Left renal cortex interstitium (tissue), 4 donors: ENCODE data around the gene MYRIP. TPM values are rescaled to one million over a fixed set of nuclear protein-coding genes. Genes with fewer than 3 reads are reported as not detected.

Experiments
- DNase-seq, 4 donors: peaks; one replicate each; pipeline ENCODE4 v3.0.0-alpha.2; 2013; ENCODE audit warnings: low read depth in 4 of 4, low spot score in 2 of 4, missing footprints in 1 of 4
- polyA plus RNA-seq, 4 donors: library from polyadenylated mRNA; unstranded; fragments of 120-200 nt; gene quantifications; one replicate each; pipeline ENCODE4 v1.2.1, GENCODE V29; 2013; ENCODE audit not compliant: insufficient read length in 4 of 4

Gene MYRIP
- polyA plus RNA-seq, 4 donors, result 1.9 to 2.4 (median 1.9) TPM

DNA sequence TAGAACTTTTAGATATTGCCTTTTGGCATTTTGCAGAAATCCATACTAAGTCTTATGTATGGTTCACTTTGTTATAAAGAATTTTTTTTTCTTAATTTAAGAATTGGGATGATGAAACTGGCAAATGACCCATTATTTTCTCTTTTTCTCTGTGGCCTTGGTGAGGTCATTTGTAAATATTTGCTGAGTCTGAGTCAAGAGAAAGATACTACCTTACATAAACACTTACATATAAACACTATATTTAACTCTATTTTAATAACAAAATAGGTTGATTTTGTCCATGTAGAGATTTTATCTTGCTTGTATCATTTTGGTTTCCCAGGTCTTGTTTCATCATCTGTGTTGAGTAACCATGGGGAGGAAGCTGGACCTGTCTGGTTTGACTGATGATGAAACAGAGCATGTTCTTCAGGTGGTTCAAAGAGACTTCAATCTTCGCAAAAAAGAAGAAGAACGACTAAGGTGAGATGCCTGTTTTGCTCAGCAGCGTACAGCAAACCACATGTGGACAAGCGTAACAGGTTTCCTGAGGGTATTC, 91.1 kb downstream of the MYRIP start:
- no peak for DNase-seq

DNA sequence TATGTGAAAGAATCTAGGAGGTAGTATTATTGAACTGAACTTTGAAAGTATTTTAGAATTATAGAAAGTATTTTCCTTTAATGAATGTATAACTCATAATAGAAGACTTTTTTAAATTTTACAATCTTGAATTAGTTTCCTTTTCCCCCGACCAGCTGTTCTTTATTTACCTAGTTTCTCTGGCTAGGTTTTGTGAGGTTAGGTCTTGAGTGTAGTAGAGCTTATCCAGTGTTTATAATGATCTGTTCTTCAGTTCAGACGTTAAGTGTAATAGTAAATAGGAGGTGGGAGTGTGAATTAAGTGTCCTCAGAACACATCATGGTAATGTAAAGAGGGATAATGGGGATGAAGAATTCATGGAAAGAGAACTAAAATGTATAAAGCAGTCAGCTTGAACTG, 93.8 kb downstream of the MYRIP start:
- DNase-seq, result no peak

DNA sequence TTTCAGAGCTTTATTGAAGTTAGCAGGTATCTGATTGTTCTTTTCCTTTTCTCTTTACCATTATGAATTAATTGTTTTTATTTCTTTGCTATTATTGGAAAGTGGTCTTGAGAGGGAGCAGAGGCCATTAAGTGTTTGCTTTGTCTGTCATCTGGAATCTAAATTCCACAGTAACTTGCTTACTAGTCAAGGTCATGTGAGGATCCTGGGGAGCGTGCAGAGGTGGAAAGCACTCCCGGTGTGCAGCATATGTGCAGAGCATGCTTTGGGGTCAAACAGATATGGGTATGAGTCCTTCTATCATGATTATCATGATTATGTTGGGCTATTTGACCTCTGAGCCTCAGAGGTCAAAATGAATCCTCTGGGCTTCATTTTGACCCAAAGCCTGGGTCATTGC, 96.4 kb downstream of the MYRIP start:
- DNase-seq, result no peak

DNA sequence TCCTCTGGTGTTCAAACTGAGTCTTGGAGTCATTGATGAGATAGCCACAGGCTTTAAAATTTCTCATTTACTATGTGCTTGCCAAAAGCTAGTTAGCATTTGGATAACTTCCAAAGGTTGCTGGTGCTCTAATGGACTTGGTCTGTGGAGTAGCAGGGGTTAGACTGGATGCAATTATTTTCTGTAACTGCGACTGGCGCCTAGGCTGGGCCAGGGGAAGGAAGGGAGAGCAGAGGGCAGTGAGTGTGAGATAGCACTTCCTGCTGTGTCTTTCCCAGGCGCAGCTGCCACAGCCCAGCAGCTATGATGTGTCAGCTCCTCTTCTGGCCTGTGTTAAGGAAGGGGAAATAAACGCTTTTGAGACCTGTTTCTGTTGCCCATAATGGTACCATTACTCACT, 98.6 kb downstream of the MYRIP start:
- DNase-seq, result no peak

DNA sequence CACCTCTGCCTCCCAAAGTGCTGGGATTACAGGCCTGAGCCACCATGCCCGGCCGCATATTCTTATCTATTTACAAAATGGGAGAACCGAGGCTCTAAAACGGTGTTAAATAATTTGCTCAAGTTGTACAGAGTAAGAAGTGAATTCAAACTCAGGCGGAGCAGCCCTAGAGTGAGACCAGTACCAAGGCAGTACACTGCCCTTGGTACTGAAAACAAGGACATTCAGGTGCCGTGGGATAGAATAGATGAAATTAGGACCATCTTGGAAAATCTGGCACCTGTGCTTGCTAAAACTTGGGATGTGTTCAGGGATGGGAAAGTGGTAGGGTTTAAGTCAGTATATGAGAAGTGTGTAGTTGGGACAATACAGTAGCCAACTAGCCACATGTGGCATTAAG, 100.7 kb downstream of the MYRIP start:
- DNase-seq, result no peak

DNA sequence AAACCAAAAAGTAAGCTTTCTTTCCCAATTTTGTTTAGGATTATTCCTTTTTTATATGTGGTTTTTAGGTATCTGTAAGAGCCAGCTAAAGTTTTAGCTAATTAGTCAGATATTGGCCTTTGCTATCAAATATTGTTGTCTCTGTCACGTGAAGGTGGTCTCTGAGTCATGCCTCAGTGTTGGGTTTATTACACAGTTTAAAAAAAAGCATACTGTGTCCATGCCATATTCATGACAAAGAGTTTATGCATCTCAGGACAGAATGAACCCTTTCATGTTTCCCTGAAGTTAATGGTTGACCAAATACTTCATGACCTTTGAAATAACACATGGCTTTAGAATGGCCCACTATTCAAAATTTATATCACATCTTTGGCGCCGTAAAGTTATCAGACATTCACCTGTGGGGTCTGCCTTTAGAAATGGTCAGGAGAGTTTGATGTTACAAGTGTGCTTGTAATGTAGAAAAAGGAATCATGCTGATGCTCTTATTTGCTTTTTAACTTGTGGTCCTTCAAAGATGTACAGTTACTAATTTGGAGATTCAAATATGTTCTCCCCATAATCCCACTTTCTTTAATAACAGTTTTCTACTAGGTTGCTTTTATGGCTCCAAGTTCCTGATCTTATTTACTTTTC, 101.5 kb downstream of the MYRIP start:
- no peak for DNase-seq

DNA sequence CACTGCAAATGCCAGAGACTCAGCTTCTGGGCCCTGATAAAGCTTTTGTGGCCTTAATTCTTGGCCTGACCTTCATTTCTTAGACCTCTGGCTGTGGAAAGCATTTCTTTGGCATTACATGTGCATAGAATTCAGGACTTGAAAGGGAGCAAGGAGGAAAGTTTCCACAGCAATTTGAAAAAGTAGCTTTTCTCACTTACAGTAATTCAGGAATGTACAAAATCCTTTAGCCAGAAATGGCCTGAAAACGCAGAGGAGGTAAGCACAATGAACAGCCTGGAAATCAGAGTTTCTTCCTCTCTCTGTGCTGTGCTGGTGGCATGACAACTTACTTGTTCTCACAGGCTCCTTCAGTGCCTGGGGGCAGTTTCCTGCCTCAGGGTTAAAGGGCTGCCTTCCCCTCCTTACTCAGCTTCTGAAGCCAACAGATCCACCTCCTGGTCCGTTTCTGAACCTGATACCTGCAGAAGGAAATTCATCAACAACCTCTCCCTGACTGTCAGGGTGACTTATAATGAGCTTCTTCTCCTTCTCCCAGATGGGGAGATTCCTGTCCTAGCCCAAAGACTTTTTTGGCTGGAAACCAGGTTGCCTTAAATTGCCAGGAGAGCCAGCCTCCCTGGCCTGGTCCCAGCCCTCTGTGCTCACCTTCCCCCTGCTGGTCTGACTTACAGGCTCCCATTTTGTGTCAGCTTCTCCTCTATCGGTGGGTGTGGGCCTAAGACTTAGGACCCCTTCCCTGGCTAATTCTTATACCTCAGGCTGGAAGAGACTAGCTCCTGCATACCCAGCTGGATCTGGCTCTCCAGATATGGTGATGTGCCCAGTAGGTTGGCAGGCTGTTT, 102.3 kb downstream of the MYRIP start:
- DNase-seq, result no peak

DNA sequence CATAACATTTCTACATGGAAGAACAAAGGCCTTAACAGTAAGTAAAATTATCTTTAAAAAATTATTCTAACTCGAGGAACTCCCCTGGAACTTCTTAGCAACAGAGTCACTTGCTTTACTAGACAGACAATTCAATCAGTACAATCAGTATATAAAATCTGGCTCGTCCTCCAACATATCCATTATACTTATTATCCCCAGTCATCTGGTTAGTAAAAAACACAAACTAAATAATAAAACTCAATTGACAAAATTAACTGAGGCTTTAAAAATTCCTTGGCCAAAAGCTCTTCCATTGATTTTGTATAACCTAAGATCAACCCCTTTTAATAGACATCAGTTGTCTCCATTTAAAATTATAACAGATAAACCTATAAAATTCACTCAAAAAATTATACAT, 105.6 kb downstream of the MYRIP start:
- DNase-seq, result no peak

DNA sequence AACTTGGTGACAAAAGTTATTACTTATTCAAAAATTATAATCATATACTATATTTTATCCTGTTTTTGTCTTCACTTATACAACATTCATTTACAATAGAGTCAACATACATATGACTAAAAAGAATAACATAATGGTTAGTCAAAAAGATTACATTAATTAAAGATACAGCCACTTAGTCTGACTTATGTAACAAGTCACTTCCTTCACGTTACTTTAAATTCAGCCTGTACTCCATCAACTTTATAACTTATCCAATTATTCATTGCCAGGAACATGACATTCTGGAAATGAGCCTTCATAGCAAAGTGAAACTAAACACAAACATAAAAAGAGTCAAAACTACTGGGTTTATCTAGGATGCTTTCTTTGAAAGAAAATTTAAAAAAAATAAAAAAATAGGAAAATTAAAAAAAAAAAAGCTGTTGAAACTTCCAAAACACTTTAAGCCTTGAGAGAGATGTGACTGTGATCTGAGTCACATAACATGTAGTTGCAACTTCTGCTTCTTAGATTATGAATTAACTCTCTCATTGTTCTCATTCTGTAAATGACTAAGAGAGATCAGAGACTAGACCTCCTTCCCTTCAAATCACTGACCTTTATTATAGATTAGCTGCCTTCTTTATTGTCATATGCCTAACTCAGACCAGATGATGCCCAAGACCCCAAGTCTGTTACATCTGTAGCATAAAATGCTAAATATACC, 107.8 kb downstream of the MYRIP start:
- peak in 2 of 4 donors; percentile 22 to 41 for DNase-seq

DNA sequence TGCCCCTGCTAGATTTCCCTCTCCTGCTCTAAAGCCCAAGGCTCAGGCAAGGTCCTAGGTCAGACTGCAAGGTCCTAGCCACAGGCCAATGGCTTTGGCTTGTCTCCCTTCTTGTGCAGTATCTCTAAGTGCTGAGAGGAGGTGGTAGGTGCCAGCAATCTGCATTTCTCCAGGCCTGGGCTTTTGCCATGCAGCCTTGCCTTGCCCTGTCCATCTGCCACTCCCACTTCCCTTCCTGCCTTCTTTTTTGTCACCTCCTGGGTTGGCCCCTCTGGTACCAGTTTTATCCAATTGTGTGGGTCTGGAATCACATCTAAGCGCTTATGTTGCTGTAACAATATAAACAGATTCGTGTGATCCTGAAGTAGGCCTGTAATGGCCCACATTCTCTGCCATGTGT, 109.9 kb downstream of the MYRIP start:
- DNase-seq, result no peak

DNA sequence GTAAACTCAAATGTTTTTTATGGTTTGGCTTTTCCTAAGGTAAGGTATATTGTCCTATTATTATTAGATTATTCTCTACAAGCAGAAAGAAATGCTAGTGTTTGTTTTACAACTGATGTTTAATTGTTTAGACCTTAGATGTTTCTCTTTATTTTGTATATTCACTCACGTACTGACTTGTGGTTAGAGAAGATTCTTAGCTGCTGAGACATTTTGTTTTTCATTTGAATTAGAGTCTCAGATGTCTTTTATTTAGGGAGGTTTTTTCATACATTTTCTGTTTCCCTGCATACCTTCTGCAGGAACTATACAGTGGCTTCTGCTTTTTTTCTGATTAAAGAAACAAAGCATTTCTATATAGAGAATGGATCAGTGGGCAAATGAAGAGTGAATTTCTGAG, 110.9 kb downstream of the MYRIP start:
- no peak for DNase-seq

DNA sequence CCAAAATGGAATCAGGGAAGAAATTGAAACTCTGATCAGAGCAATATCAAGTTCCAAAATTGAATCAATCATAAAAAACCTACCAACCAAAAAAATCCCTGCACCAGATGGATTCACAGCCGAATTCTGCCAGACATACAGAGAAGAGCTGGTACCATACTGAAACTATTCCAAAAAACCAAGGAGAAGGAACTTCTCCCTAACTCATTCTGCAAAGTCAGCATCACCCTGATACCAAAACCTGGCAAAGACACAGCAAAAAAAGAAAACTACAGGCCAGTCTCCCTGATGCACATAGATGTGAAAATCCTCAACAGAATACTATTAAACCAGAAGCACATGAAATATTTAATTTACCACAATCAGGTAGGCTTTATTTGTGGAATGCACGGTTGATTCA, 118.1 kb downstream of the MYRIP start:
- DNase-seq, result no peak

DNA sequence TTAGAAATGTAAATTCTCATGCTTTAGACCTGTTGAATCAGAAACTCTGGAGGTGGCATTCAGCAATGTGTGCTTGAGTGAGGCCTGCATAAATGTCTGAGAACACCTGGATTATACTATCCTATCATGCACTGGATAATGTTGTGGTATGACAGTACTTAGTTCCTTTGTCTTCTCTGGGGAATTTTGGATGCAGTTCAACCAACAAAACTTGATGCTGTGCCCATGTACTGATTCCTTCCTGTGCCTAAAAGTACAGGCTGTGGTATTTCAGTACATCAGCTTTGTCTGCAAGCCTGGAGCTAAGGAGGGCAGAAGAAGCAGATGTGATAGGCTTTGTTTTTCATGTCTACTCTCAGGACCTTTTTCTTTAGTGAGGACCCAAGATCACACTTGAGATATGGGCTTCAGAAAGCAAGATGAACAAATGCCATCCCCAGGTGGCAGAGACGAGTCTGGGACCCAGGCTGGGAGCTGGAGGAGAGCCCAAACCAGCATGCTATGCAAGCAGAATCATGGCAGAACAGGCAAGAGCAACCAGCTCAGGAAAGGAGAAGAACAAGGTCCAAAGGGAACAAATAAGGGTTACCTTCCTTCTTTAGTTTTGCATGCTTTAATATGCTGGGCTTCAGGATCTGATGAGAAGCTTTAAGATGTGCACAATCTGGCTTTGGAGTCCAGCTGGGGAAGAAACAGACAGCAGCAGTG, 124.7 kb downstream of the MYRIP start:
- no peak for DNase-seq

DNA sequence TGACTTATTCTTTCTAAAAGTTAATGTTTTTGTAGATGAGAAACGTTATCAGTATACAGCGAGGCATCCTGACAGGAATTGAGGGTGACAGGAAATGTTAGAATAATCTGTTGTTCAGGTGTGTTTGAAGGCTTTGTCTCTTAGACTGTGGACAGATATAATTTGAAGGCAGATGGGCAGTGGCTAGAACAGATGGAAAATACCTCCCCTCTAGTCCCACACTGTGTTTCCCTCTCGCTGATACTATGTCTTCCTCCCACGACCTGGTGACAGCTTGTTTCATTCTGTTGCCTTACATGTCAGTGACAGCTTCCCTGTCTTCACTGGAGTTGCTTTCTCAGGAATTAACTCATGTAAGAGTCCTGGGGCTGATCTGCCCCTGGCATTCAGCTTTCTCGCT, 125.3 kb downstream of the MYRIP start:
- no peak for DNase-seq

DNA sequence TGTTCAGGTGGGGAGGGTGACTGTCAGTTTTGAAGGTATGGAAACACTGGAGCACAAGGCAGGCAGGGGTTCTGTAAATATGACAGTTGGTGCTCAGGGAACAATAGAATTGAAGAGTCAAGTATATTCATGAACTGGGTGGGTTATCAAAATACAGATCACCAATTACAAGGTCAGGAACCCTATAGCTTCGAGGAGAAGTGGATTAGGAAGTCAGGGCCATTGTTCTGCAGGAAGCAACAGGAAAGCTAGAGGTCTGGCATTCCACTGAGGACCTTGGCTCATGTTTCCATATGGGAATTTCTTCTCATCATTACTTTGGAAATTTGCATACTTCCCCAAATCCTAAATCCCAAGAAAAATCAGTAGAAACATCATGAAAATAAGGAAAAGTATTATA, 125.9 kb downstream of the MYRIP start:
- DNase-seq, result no peak

DNA sequence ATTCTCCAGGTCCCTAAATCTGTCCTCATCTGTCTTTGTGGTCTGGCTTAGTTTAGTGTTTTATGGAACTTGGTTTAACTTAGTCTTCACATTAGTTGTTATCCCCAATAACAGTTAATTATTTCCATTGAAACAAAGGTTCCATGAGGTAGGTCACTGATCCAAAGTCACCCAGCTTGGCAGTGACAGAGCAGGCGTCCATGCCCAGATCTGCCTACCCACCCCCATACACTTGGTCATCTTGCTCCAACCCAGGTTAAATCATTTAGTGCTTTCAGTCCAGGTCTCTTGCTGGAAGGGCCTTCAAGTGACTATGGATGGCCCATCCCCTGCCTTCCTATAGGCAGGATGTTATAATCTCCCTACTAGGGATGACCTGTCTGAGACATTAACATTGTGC, 127.4 kb downstream of the MYRIP start:
- DNase-seq, result no peak

DNA sequence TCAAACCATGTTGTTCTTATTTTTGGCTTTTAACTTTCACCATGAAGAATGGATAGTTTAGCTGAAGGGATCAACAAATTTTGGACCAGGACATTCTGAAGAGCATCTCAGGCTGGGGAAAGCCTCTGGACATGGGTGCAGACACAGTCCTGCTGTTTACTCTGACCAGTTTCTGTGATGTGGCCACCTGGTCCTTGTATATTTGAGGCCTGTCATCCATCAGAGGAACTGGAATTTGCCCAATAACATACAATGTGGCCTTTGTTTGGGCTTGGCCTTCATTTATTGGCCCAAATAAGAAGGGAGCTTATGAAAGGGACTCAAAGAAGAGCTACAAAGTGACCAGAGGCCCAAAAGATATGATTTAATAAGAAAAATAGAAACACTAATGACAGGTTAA, 127.9 kb downstream of the MYRIP start:
- no peak for DNase-seq

DNA sequence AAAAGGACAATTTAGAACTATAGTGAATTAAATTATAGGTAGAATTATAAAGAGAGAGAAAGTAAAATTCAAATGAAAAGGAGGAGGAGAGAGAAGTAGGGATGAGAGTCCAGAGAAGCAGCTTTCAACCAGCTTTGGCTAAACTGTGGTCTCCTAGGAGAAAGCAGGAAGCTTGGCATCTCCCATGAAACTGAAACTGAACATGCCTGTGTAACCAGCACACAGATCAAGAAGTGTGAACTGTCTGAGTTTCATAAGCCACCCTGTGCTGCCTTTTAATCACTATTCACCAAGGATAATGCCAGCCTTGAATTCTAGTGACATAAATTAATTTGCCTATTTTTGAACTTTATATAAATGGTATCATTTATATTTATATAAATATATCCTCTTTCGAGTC, 128.5 kb downstream of the MYRIP start:
- DNase-seq, result no peak

DNA sequence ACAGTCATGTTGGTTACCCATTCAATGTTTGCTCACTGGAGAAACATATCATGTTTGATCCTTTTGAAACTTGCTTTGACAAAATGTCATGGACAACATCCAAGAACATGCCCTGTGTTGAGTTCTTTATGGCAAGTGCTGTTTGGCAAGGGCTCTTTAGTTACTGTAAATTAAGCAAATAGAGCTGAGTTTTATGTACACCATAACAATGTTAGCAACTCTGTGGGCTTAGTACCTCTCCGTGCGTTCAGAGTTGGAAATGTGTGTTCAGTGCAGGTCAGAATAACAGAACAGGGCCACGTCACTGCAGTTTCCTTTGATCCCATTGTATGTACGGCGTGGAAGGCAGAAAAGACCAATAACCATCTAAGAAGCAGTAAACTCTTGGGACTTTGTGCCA, 132.5 kb downstream of the MYRIP start:
- DNase-seq, result no peak

DNA sequence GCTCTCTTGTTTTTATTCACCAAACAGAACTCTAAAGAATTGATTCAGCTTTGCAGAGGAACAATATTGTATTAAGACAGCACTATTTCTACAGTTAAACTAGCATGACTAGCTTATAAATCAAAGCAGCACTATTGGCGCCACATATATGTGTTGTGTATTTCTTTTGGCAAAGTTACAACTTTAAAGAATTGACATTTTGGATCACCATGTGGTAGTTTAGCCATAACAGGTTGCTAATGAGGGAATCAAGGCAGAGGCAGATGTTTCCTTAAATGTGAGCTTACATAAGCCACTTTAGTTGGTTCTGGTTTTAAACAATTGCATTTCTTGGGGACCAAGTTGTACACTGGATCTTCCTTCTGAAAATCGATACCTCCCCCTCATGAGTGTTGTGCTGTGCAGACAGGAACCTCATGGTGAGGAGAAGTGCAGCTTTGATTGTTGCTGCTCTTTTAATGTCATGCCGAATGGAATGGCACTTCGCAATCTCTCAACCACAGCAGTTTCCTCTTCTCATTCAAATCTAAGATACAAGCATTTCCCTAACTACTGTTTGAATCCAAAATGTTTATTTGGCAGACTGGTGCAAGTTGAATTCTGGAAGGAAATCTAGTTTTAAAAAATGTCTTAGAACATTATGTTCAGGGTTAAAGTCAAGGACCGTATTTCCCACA, 151.2 kb downstream of the MYRIP start:
- DNase-seq, result no peak
